GM12892 (cell line): Measurements from ENCODE around the gene APOBEC3B.
"Not testable (repeated sequence)": the region's sequence is repeated elsewhere in the genome, so short reads cannot be mapped to it uniquely, and the experiment has no call there.

Source experiments
- DNase-seq: peaks from one replicate; pipeline ENCODE4 v3.0.0; 2011; ENCODE audit not compliant: insufficient read length
- FAIRE-seq: peaks from 2 replicates; lab custom pipeline; 2011; peaks lifted over from hg19 to GRCh38; lab: Jason Lieb, UNC
- POLR2A ChIP-seq: IDR thresholded peaks from 2 replicates; pipeline ENCODE4 v1.6.1; 2011; ENCODE audit warnings: low read depth, low read length, control low read depth
- POLR2AphosphoS5 ChIP-seq: IDR thresholded peaks from 2 replicates; pipeline ENCODE4 v1.6.1; 2011; ENCODE audit warnings: low read depth, low read length, control low read depth
- TAF1 ChIP-seq: IDR thresholded peaks from 2 replicates; pipeline ENCODE4 v1.6.1; 2011; ENCODE audit warnings: low read depth, mild to moderate bottlenecking, control low read depth, low read length, borderline replicate concordance

The APOBEC3B gene

GRCh38 chr22:38953577-38954413 lies 28.4 kb upstream of the APOBEC3B start:
- FAIRE-seq (peak; percentile 99), DNase-seq (peak; percentile 87)
- TF ChIP-seq POLR2A (peak; percentile 46; the same call in 1 of the 2 replicates), TAF1 (no peak)

GRCh38 chr22:38954414-38955043 lies 27.6 kb upstream of the APOBEC3B start:
- TF ChIP-seq POLR2A (no peak), TAF1 (no peak), POLR2AphosphoS5 (no peak)
- no peak for DNase-seq
- no peak for FAIRE-seq

GRCh38 chr22:38955250-38955905 lies 26.8 kb upstream of the APOBEC3B start:
- no peak for TF ChIP-seq TAF1
- TF ChIP-seq POLR2A: no peak
- TF ChIP-seq POLR2AphosphoS5: no peak
- FAIRE-seq (peak; percentile 70), DNase-seq (no peak)

GRCh38 chr22:38955926-38956325 lies 26.2 kb upstream of the APOBEC3B start:
- no peak for TF ChIP-seq TAF1
- no peak for TF ChIP-seq POLR2A
- TF ChIP-seq POLR2AphosphoS5: no peak
- FAIRE-seq (no peak), DNase-seq (no peak)

GRCh38 chr22:38956551-38956950 lies 25.6 kb upstream of the APOBEC3B start:
- DNase-seq (no peak), FAIRE-seq (no peak)
- TF ChIP-seq POLR2A: no peak
- no peak for TF ChIP-seq TAF1
- TF ChIP-seq POLR2AphosphoS5: no peak

- FAIRE-seq (no peak), DNase-seq (no peak)
- TF ChIP-seq POLR2A (no peak), TAF1 (no peak), POLR2AphosphoS5 (no peak)
Measured at GRCh38 chr22:38957046-38957770, 24.9 kb upstream of the APOBEC3B start, which contains the start of gene APOBEC3A. APOBEC3A (plus strand) TSS chr22:38957609; CDS start chr22:38957692, 83 bp downstream.

- no peak for DNase-seq
- no peak for TF ChIP-seq POLR2AphosphoS5
- TF ChIP-seq POLR2A: no peak
- TF ChIP-seq TAF1: no peak
- no peak for FAIRE-seq
Measured at GRCh38 chr22:38957808-38958650, 24.1 kb upstream of the APOBEC3B start.

- not testable (repeated sequence) for FAIRE-seq, DNase-seq
Measured at GRCh38 chr22:38958651-38958943, 23.6 kb upstream of the APOBEC3B start.

- TF ChIP-seq POLR2AphosphoS5: no peak
- no peak for TF ChIP-seq POLR2A
- no peak for TF ChIP-seq TAF1
- FAIRE-seq (peak; percentile 54), DNase-seq (no peak)
Measured at GRCh38 chr22:38959590-38959989, 22.6 kb upstream of the APOBEC3B start.

GRCh38 chr22:38960673-38961072 lies 21.5 kb upstream of the APOBEC3B start:
- not testable (repeated sequence) for DNase-seq
- peak; percentile 14 for FAIRE-seq

- FAIRE-seq, DNase-seq: not testable (repeated sequence)
Measured at GRCh38 chr22:38963291-38963738, 18.8 kb upstream of the APOBEC3B start.
